HG03039 (cell line): ENCODE data around the gene AMN1.
A peak's percentile ranks its signal among the peaks of the same experiment; 100 is the strongest.
"Not testable (repeated sequence)": the region's sequence is repeated elsewhere in the genome, so short reads cannot be mapped to it uniquely, and the experiment has no call there.

Experiments used
- ATAC-seq: cut with Tn5 transposase; IDR thresholded peaks from one replicate; pipeline ENCODE4 v1.9.1; 2021; ENCODE audit warnings: mild to moderate bottlenecking, moderate library complexity; ENCODE audit not compliant: unreplicated experiment

Gene AMN1

DNA sequence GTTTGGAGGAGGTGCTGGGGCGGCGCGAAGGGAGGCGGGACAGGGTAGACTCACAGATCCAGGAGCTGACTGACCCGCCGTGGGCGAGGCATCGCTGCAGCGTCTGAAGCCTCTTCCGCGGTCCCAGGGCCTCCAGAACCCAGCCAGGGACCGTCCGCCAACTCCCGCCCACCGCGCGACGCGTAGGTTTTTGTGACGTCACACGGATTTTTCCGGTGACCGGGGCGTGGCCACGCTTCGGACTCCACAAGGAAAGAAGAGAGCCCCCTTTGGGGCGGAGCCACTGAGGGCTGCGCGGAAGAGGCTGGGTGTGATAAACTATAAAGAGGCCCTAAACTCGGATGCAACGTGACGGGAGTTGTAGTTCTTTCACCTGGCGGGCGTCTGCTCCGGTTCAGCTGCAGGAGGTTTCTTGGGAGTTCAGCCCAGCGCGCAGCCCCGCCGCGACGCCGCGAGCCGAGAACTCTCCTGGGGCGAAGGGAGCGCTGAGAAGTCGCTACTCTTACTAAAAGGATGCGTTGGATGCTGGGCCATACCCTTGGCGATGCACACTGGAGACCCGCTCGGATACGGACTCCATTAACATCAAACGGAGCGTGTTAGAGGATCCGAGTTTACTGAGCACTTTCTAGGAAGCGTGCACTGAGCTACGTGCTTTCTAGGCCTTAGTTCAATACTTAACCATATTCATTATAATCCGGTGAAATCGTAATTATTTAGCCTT lies at the start of gene AMN1:
Gene AMN1, minus strand, starts transcription at position 105 of the 724 bp plus-strand sequence. Its CDS starts 13 bp downstream, at position 92.
- peak; percentile 92 for ATAC-seq

DNA sequence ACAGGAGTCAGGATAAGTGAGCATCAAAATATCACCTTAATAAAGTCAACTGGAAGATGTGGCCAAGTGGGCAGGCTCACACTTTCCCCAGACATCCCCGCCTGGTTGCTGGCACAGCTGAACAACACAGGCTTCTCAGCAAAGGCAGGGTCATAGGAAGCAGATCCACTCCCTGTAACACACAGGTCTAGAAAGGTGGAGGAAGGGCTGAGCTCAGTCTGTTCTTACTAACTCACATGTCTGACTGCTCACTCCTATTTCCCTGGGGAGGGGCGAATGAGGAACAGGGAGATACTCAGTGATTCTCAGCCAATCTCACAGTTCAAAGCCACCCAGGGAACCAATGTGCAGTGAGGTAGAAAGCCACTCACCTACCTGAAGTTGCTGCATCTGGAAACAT lies 45.0 kb upstream of the AMN1 start:
- ATAC-seq = no peak

- no peak for ATAC-seq
Observed at GRCh38 chr12:31773223-31773750, 44.5 kb upstream of the AMN1 start.

DNA sequence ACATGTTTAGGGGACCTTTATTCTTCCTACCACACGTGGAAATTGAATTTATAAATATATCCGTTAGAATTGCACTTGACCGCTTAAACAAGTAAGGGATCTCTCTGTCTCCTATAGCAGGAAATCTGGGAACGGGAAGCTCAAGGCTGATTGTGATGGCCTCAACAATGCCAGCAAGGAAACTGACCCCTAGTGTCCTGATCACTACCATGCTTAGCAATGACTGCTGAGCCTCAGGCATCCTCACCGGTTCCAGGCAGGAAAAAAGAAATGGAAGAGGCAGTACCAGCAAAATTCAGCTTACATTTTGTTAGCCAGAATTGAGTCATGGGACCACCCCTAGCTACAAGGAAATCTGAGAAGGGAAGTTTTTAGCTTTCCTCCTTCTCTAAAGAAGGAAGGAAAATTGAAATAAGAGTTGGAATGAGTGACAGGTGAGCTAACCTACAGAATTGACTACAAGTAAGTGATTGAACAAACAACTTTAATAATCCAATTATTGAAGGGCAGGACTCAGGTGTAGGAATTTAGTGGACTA lies 43.9 kb upstream of the AMN1 start:
- ATAC-seq = no peak

- no peak for ATAC-seq
Observed at GRCh38 chr12:31772186-31772585, 43.4 kb upstream of the AMN1 start.

GRCh38 chr12:31768046-31768445 lies 39.2 kb upstream of the AMN1 start:
- no peak for ATAC-seq

- no peak for ATAC-seq
Observed at GRCh38 chr12:31765931-31766330, 37.1 kb upstream of the AMN1 start.

GRCh38 chr12:31759632-31760459 lies 31.0 kb upstream of the AMN1 start:
- ATAC-seq = no peak

- ATAC-seq = not testable (repeated sequence)
Observed at GRCh38 chr12:31758297-31758696, 29.5 kb upstream of the AMN1 start.

DNA sequence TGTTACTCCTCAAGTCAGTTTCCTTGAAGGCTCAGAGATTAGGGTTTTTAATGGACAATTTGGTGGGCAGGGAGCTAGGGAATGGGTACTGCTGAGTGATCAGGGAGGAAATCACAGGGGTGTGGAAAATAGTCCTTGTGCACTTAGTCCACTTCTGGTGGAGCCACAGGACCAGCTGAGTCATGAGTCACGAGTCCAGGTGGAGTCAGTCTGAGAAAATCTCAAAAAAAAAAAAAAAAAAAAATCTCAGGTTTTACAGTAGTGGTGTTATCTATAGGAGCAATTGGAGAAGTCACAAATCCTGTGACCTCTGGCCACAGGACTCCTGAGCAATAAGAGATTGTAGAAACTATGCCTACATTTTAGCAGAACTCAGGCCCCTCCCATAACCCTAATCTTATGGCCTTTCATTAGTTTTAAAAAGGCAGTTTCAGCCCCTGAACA lies 28.2 kb upstream of the AMN1 start:
- no peak for ATAC-seq

DNA sequence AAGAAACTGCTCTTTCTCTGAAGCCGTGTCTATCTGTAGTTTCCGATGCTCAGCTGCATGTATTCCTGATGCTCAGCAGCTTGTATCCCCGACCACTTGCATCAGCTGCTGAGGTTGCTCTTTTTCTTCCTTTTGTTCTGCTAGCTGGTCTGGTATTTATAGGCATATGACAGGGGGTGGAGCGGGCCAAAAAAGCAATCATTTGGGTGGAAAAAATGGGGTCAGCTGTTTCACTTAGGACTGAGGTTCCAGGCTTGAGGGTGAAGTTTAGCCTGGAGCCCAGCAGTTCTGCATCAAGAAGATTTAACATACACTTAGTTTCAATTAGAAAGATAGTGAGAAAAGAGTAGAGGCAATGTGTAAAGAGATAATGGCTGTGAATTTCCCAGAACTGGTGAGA lies 23.6 kb upstream of the AMN1 start:
- no peak for ATAC-seq

- no peak for ATAC-seq
Observed at GRCh38 chr12:31751085-31751484, 22.3 kb upstream of the AMN1 start.

DNA sequence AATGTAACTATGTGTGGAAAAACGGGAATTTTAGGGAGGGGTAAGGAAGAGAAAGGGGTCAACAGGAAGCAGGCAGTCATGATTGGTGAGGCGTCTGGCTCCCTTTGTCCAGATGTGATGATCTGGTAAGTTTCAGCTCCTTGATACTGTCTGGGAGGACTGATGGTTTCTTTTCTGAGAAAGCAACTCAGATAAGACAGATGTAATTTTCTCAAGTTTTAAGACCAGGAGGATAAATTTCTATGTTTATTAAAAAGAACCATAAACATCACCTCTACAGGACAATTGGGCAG lies 21.9 kb upstream of the AMN1 start:
- no peak for ATAC-seq

GRCh38 chr12:31749024-31749704 lies 20.3 kb upstream of the AMN1 start:
- peak; percentile 75 for ATAC-seq

- ATAC-seq = no peak
Observed at GRCh38 chr12:31745242-31745641, 16.4 kb upstream of the AMN1 start.

GRCh38 chr12:31744363-31744762 lies 15.5 kb upstream of the AMN1 start:
- ATAC-seq = not testable (repeated sequence)

GRCh38 chr12:31742891-31743290 lies 14.1 kb upstream of the AMN1 start:
- ATAC-seq = no peak

GRCh38 chr12:31740628-31741027 lies 11.8 kb upstream of the AMN1 start:
- no peak for ATAC-seq

- ATAC-seq = no peak
Observed at GRCh38 chr12:31737763-31738162, 8.9 kb upstream of the AMN1 start.

GRCh38 chr12:31737345-31737744 lies 8.5 kb upstream of the AMN1 start:
- no peak for ATAC-seq

- no peak for ATAC-seq
Observed at GRCh38 chr12:31736472-31736871, 7.7 kb upstream of the AMN1 start.
